Motor neuron (in vitro differentiated cells): ENCODE data around the gene ARHGDIB. TPM values are rescaled to one million over a fixed set of nuclear protein-coding genes. Genes with fewer than 3 reads are reported as not detected.

ENCODE experiments used
- ATAC-seq, 8 experiments: fragments of 200-7000 bp; cut with Tn5 transposase; replicated peaks in 6 of 8; 2 replicates each; pipeline ENCODE4 v1.8.0; 2021; ENCODE audit warnings: mild to moderate bottlenecking in 8 of 8, moderate library complexity in 8 of 8
- H3K27ac ChIP-seq, 2 donors: fragments of 250-450 bp; sonication (Bioruptor Pico); 2 replicates each; pipeline ENCODE4 v1.9.0; 2021; ENCODE audit warnings: antibody characterized with exemption in 2 of 2, mild to moderate bottlenecking in 2 of 2, moderate library complexity in 1 of 2
- H3K4me1 ChIP-seq, 2 donors: fragments of 250-450 bp; sonication (Bioruptor Pico); replicated peaks in 1 of 2; 2 replicates each; pipeline ENCODE4 v1.6.1; 2021; ENCODE audit warnings: antibody characterized with exemption in 2 of 2, mild to moderate bottlenecking in 2 of 2, moderate library complexity in 1 of 2
- H3K4me3 ChIP-seq, 5 donors: fragments of 250-450 bp; sonication (Bioruptor Pico); 2 replicates each; pipeline ENCODE4 v1.9.0; 2021; ENCODE audit warnings: antibody characterized with exemption in 5 of 5, mild to moderate bottlenecking in 5 of 5, moderate library complexity in 4 of 5
- WGBS, 10 experiments: fragments of 450-650 bp; shearing (Covaris generic); methylation state at CpG; one replicate each; pipeline ENCODE4 v1.0.0; 2022; 5-methylcytosine and 5-hydroxymethylcytosine counted together
- in situ Hi-C, 9 experiments: fragments of 400-800 bp; cut with MboI; loops; one replicate each; pipeline ENCODE4 v1.15.0; 2021; ENCODE audit warnings: low sequenced_read_pairs in 9 of 9, low pct_unique_long_range_greater_than_20kb in 2 of 9; ENCODE audit not compliant: unreplicated experiment in 9 of 9
- total RNA-seq, 8 experiments: library from RNA; unstranded; fragments of 300-600 nt; gene quantifications; 2 replicates each; pipeline versions ENCODE4 v1.2.3 to v1.2.4, GENCODE V29; 2022

The ARHGDIB gene
- total RNA-seq, 8 experiments from 2014 or later: 0.11 to 6.1 (median 1.2) TPM

GRCh38 chr12:14913381-14913781, 48.0 kb downstream of the ARHGDIB start:
- in situ Hi-C loops: no loop called here
- WGBS, 10 experiments: 20 to 100% (median 89%) methylated on average over 1 to 2 of the region's 4 CpGs; no CpG with 5 or more reads in 4 of the 10 experiments
- peak in 2 of 8 experiments; percentile 24 to 67 for ATAC-seq
- Histone ChIP-seq H3K4me3 (no peak overlapping the region), H3K4me1 (peaks cover 9 to 12% of the 10 kb centered on the region in 2 donors), H3K27ac (no peak overlapping the region)

- in situ Hi-C loops: no loop called here
- Histone ChIP-seq H3K4me3 (no peak overlapping the region), H3K27ac (no peak overlapping the region), H3K4me1 (peaks cover 9 to 11% of the 10 kb centered on the region in 2 donors)
- 0 to 100% (median 78%) methylated on average over 1 to 2 of the region's 2 CpGs; no CpG with 5 or more reads in 5 of the 10 experiments for WGBS, 10 experiments
- no peak for ATAC-seq
Measured at GRCh38 chr12:14911131-14911530, 50.3 kb downstream of the ARHGDIB start.

GRCh38 chr12:14910090-14910915, 51.1 kb downstream of the ARHGDIB start:
- in situ Hi-C loops: no loop called here
- 35 to 88% (median 61%) methylated on average over 1 to 4 of the region's 5 CpGs; no CpG with 5 or more reads in 1 of the 10 experiments for WGBS, 10 experiments
- Histone ChIP-seq H3K4me3 (no peak overlapping the region), H3K4me1 (peaks cover 3% of the 10 kb centered on the region in 2 donors), H3K27ac (no peak overlapping the region)
- peak in 2 of 8 experiments; percentile 54 to 70 for ATAC-seq

GRCh38 chr12:14907953-14908352, 53.4 kb downstream of the ARHGDIB start:
- Histone ChIP-seq H3K4me1 (no peaks in the 10 kb centered on the region), H3K4me3 (no peak overlapping the region), H3K27ac (no peak overlapping the region)
- ATAC-seq: no peak
- WGBS, 10 experiments: 50 to 83% (median 59%) methylated on average over 1 of the region's 1 CpG; no CpG with 5 or more reads in 6 of the 10 experiments
- in situ Hi-C loops: no loop called here

GRCh38 chr12:14906114-14906513, 55.3 kb downstream of the ARHGDIB start:
- H3K4me3 ChIP-seq: no peak overlapping the region
- no peak overlapping the region for H3K27ac ChIP-seq
- in situ Hi-C loops: no loop called here
- no peaks in the 10 kb centered on the region for H3K4me1 ChIP-seq
- no peak for ATAC-seq
- whole genome bisulfite sequencing, 10 experiments: 40 to 100% (median 86%) methylated on average over 1 to 4 of the region's 5 CpGs; no CpG with 5 or more reads in 2 of the 10 experiments

GRCh38 chr12:14905269-14906004, 56.0 kb downstream of the ARHGDIB start:
- H3K4me3 ChIP-seq: no peak overlapping the region
- in situ Hi-C loops: no loop called here
- H3K27ac ChIP-seq: no peak overlapping the region
- ATAC-seq: no peak
- 42 to 100% (median 90%) methylated on average over 2 to 5 of the region's 5 CpGs for WGBS, 10 experiments
- H3K4me1 ChIP-seq: no peaks in the 10 kb centered on the region

GRCh38 chr12:14904854-14905253, 56.5 kb downstream of the ARHGDIB start:
- Histone ChIP-seq H3K4me1 (no peaks in the 10 kb centered on the region), H3K4me3 (no peak overlapping the region), H3K27ac (no peak overlapping the region)
- in situ Hi-C loops: no loop called here
- no peak for ATAC-seq
- WGBS, 10 experiments: 30 to 100% (median 93%) methylated on average over 3 to 6 of the region's 8 CpGs; no CpG with 5 or more reads in 1 of the 10 experiments

- Histone ChIP-seq H3K4me1 (no peaks in the 10 kb centered on the region), H3K4me3 (no peak overlapping the region), H3K27ac (no peak overlapping the region)
- in situ Hi-C loops: no loop called here
- WGBS, 10 experiments: 81 to 100% (median 100%) methylated on average over 1 to 5 of the region's 5 CpGs; no CpG with 5 or more reads in 1 of the 10 experiments
- ATAC-seq: no peak
Measured at GRCh38 chr12:14903386-14904098, 57.9 kb downstream of the ARHGDIB start.

- Histone ChIP-seq H3K4me1 (no peaks in the 10 kb centered on the region), H3K4me3 (no peak overlapping the region), H3K27ac (no peak overlapping the region)
- ATAC-seq: no peak
- 18 to 100% (median 86%) methylated on average over 1 to 2 of the region's 2 CpGs; no CpG with 5 or more reads in 1 of the 10 experiments for WGBS, 10 experiments
- in situ Hi-C loops: no loop called here
Measured at GRCh38 chr12:14902465-14902864, 58.9 kb downstream of the ARHGDIB start.

- Histone ChIP-seq H3K4me3 (no peak overlapping the region), H3K27ac (no peak overlapping the region), H3K4me1 (no peaks in the 10 kb centered on the region)
- in situ Hi-C loops: no loop called here
- WGBS, 10 experiments: 13 to 100% (median 83%) methylated on average over 1 of the region's 1 CpG; no CpG with 5 or more reads in 2 of the 10 experiments
- no peak for ATAC-seq
Measured at GRCh38 chr12:14901228-14901562, 60.2 kb downstream of the ARHGDIB start.

GRCh38 chr12:14900521-14901227, 60.7 kb downstream of the ARHGDIB start:
- Histone ChIP-seq H3K27ac (no peak overlapping the region), H3K4me3 (no peak overlapping the region), H3K4me1 (no peaks in the 10 kb centered on the region)
- no peak for ATAC-seq
- 65 to 100% (median 80%) methylated on average over 1 to 5 of the region's 5 CpGs for WGBS, 10 experiments
- in situ Hi-C loops: no loop called here

GRCh38 chr12:14896521-14897169, 64.8 kb downstream of the ARHGDIB start:
- WGBS, 10 experiments: 5 to 91% (median 62%) methylated on average over 2 to 7 of the region's 7 CpGs
- no peak overlapping the region for H3K27ac ChIP-seq
- H3K4me1 ChIP-seq: peaks cover 0 to 9% of the 10 kb centered on the region in 2 donors
- peak in 3 of 8 experiments; percentile 16 to 35 (median 24) for ATAC-seq
- no peak overlapping the region for H3K4me3 ChIP-seq
- in situ Hi-C loops: no loop called here
